ENCODE measurements around the gene TBC1D3I.
"Not testable (repeated sequence)": the region's sequence is repeated elsewhere in the genome, so short reads cannot be mapped to it uniquely, and the experiment has no call there.

The TBC1D3I gene

GRCh38 chr17:36264470-36264869 is at the start of gene TBC1D3I:
TSS of gene TBC1D3I (minus strand) at chr17:36264570. CDS start at chr17:36262985, 1,585 bp downstream.
- DNase-seq (ENCODE audit: low read depth in 2 of 2, low spot score in 1 of 2): not testable (repeated sequence)

GRCh38 chr17:36295161-36295560 is 30.8 kb upstream of the TBC1D3I start:
- DNase-seq (ENCODE audit: low read depth in 2 of 2, low spot score in 1 of 2): not testable (repeated sequence)

GRCh38 chr17:36289965-36290612 is 25.7 kb upstream of the TBC1D3I start:
- not testable (repeated sequence) for DNase-seq (ENCODE audit: low read depth in 2 of 2, low spot score in 1 of 2)

- DNase-seq (ENCODE audit: low read depth in 2 of 2, low spot score in 1 of 2): not testable (repeated sequence)
Measured at GRCh38 chr17:36284219-36284618, 19.8 kb upstream of the TBC1D3I start.

DNA sequence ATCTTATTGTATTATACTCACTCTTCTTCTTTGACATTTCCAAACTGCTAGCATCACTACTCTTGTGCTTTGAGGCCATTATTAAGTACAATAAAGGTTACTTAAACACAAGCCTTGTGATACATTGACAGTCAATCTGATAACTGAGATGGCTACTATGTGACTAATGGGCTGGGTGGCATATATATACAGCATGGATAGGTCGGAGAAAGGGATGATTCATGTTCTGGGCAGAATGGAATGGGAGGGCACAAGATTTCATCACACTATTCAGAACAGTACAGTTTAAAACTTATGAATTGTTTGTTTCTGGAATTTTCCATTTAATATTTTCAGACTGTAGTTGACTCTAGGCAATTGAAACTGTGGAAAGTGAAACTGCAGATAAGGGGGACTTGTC is 18.9 kb upstream of the TBC1D3I start:
- not testable (repeated sequence) for DNase-seq (ENCODE audit: low read depth in 2 of 2, low spot score in 1 of 2)

DNA sequence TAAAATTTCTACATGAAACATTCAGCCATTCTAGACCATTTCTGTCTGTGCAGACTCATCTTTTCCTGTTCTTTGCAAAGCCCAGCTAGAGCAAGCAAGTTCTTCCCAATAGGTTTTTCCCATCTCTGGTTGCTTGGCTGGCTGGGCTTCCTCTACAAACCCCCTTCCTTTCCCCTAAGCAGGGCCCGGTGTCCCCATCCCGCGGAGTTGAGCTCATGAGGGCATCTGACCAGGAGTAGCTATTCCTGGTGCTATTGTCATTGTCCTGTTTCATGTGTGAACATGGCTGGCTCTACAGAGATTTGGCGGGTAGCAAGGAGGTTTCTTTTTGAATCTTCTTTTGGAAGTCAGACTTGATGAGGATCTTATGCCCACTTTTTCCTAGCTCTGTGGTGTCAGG is 22.3 kb downstream of the TBC1D3I start:
- DNase-seq (ENCODE audit: low read depth in 2 of 2, low spot score in 1 of 2): not testable (repeated sequence)

- DNase-seq (ENCODE audit: low read depth in 2 of 2, low spot score in 1 of 2): not testable (repeated sequence)
Measured at GRCh38 chr17:36229644-36230043, 34.7 kb downstream of the TBC1D3I start.

- DNase-seq (ENCODE audit: low read depth in 2 of 2, low spot score in 1 of 2): not testable (repeated sequence)
Measured at GRCh38 chr17:36222967-36223366, 41.4 kb downstream of the TBC1D3I start.

GRCh38 chr17:36221581-36222100 is 42.7 kb downstream of the TBC1D3I start:
- DNase-seq (ENCODE audit: low read depth in 2 of 2, low spot score in 1 of 2): not testable (repeated sequence)

DNA sequence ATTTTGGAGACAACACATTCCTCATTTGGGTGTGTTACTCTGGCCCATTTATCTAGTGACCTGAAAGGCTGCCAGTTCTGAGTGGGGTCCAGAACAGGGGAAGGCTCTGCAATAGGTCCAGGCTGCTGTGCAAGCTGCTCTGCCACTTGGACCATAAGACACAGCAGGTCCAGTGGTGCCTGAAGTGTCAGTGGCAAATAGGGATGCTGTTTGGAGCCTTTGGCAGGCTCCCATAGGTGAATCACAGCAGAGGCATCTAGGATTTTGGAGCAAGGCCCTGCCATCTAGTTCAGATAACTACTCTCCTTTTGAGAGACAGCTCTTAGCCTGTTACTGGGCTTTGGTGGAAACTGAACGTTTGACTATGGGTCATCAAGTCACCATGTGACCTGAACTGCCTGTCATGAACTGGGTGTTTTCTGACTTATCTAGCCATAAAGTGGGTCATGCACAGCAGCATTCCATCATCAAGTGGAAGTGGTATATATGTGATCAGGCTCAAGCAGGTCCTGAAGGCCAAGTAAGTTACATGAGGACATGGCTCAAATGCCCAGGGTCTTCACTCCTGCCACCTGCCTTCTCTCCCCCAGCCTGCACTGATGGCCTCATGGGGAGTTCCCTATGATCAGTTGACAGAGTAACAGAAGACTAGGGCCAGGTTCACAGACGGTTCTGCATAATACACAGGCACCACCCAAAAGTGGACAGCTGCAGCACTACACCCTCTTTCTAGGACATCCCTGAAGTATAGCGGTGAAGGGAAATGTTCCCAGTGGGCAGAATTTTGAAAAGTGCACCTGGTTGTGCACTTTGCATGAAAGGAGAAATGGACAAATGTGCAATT is 43.4 kb downstream of the TBC1D3I start:
- not testable (repeated sequence) for DNase-seq (ENCODE audit: low read depth in 2 of 2, low spot score in 1 of 2)

- DNase-seq (ENCODE audit: low read depth in 2 of 2, low spot score in 1 of 2): not testable (repeated sequence)
Measured at GRCh38 chr17:36219556-36219955, 44.8 kb downstream of the TBC1D3I start.

GRCh38 chr17:36215406-36216308 is 48.7 kb downstream of the TBC1D3I start:
- DNase-seq (ENCODE audit: low read depth in 2 of 2, low spot score in 1 of 2): not testable (repeated sequence)

- no peak for DNase-seq (ENCODE audit: low read depth in 2 of 2, low spot score in 1 of 2)
Measured at GRCh38 chr17:36214918-36215317, 49.5 kb downstream of the TBC1D3I start.

- DNase-seq (ENCODE audit: low read depth in 2 of 2, low spot score in 1 of 2): no peak
Measured at GRCh38 chr17:36213695-36214094, 50.7 kb downstream of the TBC1D3I start.

DNA sequence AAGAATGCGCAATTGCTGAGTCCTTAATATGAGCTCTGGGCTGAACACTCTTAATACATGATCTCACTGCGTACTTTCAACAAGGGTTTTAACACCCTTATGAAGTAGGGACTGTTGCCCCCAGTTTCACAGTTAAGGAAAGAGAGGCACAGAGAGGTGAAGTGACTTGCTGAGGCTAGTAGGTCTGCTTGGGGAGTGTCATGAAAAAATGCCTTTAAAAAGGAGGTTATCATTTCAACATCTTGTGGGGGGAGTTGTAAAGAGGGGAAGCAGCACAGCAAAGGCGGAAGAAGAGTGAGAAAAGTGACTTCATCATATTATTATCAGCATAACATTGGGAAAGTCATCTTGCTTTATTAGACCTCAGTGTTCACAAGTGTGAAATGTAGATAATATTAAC is 51.4 kb downstream of the TBC1D3I start:
- DNase-seq (ENCODE audit: low read depth in 2 of 2, low spot score in 1 of 2): no peak

DNA sequence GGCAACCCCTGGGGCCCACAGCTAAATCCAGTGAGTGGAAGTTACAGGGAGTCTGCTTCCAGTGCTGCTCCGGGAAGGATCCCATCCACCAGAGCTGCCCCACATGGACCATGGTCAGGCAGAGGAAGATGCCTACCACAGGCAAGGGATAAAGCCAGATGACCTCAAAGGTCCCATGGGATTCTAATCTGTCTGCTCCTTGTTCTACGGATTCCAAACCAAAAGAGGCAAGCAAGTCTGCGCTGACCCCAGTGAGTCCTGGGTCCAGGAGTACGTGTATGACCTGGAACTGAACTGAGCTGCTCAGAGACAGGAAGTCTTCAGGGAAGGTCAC is 52.1 kb downstream of the TBC1D3I start:
- no peak for DNase-seq (ENCODE audit: low read depth in 2 of 2, low spot score in 1 of 2)

DNA sequence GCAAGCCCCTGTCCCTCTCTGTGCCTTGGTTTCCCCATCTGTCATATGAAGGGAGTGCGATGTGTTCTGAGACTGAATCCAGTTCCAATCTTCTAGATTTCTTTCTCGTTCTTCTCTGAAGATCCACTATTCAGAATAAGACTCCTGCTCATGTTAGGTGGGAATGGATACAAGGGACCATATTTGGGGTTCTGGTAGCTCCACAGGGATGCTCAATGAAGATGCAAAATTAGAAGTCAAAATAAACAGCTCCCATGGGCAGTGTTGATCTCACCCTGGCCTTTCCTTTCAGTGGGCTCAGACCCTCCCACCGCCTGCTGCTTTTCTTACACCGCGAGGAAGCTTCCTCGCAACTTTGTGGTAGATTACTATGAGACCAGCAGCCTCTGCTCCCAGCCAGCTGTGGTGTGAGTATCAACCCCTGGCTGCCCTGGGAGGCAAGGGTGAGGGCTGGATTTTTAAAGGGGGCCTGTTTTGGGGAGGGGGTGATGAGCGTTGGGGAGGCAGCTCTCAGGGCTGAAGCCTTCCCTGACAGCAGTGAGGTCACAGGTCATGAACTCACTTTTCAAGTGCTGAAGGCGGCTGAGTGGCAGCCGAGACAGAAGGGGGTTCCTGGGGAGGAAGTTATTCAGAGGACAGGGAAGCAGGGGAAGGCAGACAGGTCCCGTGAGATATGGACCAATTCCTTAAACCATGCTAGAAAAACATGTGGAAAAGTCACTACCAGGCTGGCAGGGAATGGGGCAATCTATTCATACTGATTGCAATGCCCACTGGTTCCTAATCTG is 52.7 kb downstream of the TBC1D3I start:
- DNase-seq (ENCODE audit: low read depth in 2 of 2, low spot score in 1 of 2): not testable (repeated sequence)

DNA sequence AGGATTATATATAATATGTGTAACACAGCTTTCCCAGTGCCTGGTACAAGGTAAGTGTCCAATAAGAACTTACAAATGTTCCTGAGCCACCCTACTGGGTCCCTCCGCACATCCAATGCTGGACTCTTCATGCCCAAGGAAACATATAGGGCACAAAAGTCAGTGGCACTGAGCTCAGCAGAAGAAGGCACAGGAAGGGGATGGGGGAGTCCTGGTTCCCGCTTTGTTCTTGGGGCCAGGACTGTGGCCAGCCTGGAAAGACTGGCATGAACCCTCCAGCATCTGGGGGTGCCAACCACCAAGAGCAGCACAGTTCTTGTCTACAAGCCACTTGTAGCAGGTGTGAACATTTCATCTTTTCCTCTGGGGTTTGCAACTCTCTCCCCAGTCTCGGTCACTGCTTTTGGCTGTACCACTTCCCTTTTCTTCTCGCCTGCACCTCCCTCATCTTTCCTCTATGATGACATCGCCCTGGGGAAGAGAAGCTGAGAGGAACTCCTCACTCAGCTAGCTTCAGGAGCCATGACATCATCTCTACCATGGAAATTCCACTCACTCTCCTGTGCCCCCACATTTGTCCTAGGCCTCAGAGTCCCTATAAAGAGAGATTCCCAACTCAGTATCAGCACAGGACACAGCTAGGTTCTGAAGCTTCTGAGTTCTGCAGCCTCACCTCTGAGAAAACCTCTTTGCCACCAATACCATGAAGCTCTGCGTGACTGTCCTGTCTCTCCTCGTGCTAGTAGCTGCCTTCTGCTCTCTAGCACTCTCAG is 53.7 kb downstream of the TBC1D3I start, which contains the start of gene CCL4L2:
TSS of gene CCL4L2 (plus strand) at position 625 of the 773 bp plus-strand sequence.
- DNase-seq (ENCODE audit: low read depth in 2 of 2, low spot score in 1 of 2): not testable (repeated sequence)

DNA sequence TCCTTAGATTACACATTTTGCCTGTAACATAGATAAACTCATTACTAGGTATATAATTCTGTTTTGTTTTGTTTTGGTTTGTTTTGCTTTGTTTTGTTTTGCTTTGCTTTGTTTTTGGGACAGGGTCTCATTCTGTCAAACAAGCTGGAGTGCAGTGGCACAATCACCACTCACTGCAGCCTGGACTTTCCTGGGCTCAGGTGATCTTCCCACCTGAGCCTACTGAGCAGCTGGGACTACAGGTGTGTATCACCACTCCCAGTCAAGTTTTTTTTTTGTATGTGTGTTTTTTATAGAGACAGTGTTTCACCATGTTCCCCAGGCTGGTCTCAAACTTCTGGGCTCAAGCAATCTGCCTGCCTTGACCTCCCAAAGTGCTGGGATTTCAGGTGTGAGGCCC is 54.8 kb downstream of the TBC1D3I start:
- no peak for DNase-seq (ENCODE audit: low read depth in 2 of 2, low spot score in 1 of 2)
